Epidermal melanocyte (primary cell): Measurements from ENCODE around the gene CDK5.
A peak's percentile ranks its signal among the peaks of the same experiment; 100 is the strongest.
"Not testable (repeated sequence)": the region's sequence is repeated elsewhere in the genome, so short reads cannot be mapped to it uniquely, and the experiment has no call there.

ENCODE experiments used
- DNase-seq: peaks from one replicate; pipeline ENCODE4 v3.0.0; 2011; ENCODE audit warnings: low spot score; ENCODE audit not compliant: insufficient read length

The CDK5 gene

GRCh38 chr7:151035902-151036301 is 21.8 kb downstream of the CDK5 start:
- DNase-seq, result no peak

GRCh38 chr7:151035026-151035717 is 22.5 kb downstream of the CDK5 start:
- no peak for DNase-seq

- DNase-seq, result no peak
Measured at GRCh38 chr7:151034312-151035025, 23.2 kb downstream of the CDK5 start.

- no peak for DNase-seq
Measured at GRCh38 chr7:151033864-151034249, 23.8 kb downstream of the CDK5 start.

- no peak for DNase-seq
Measured at GRCh38 chr7:151032936-151033863, 24.5 kb downstream of the CDK5 start.

GRCh38 chr7:151031011-151031410 is 26.7 kb downstream of the CDK5 start:
- no peak for DNase-seq

GRCh38 chr7:151028948-151029501 is 28.7 kb downstream of the CDK5 start:
- no peak for DNase-seq

- peak; percentile 100 for DNase-seq
Measured at GRCh38 chr7:151028131-151028947, 29.4 kb downstream of the CDK5 start, which contains the start of gene ABCB8. TSS of gene ABCB8 (plus strand) at chr7:151028450. CDS start at chr7:151028516, 66 bp downstream.

GRCh38 chr7:151027728-151028130 is 30.0 kb downstream of the CDK5 start:
- not testable (repeated sequence) for DNase-seq

- DNase-seq, result not testable (repeated sequence)
Measured at GRCh38 chr7:151026771-151027727, 30.6 kb downstream of the CDK5 start.

- DNase-seq, result no peak
Measured at GRCh38 chr7:151025924-151026671, 31.6 kb downstream of the CDK5 start.

- DNase-seq, result no peak
Measured at GRCh38 chr7:151024435-151025056, 33.2 kb downstream of the CDK5 start, which contains the start of gene ATG9B. TSS of gene ATG9B (minus strand) at chr7:151024494. CDS start at chr7:151024423, 71 bp downstream.

- DNase-seq, result no peak
Measured at GRCh38 chr7:151023232-151023631, 34.5 kb downstream of the CDK5 start.

GRCh38 chr7:151020231-151020630 is 37.5 kb downstream of the CDK5 start:
- DNase-seq, result no peak

GRCh38 chr7:151019130-151019447 is 38.6 kb downstream of the CDK5 start:
- DNase-seq, result no peak

- DNase-seq, result no peak
Measured at GRCh38 chr7:151018421-151019129, 39.1 kb downstream of the CDK5 start.

- DNase-seq, result peak; percentile 53
Measured at GRCh38 chr7:151017953-151018420, 39.7 kb downstream of the CDK5 start.
